AG04449 (cell line): Measurements from ENCODE around the gene CPTP.

ENCODE experiments used
- CTCF ChIA-PET: fragments of 350-600 bp; formaldehyde crosslinking; extraction: SDS; loops from one replicate; lab custom pipeline; 2021; ENCODE audit warnings: antibody characterized with exemption; lab: Yijun Ruan, JAX
- POLR2A ChIA-PET: fragments of 400-600, 350-600 bp; formaldehyde crosslinking; extraction: SDS; loops from one replicate; lab custom pipeline; 2020; ENCODE audit warnings: antibody characterized with exemption, inconsistent platforms; lab: Yijun Ruan, JAX
- DNase-seq: peaks from one replicate; pipeline ENCODE4 v3.0.0-alpha.2; 2010; ENCODE audit warnings: low read depth, low spot score
- H3K4me3 ChIP-seq: 2 replicates; pipeline ENCODE4 v1.5.1; 2011; ENCODE audit warnings: low read depth, mild to moderate bottlenecking, control low read depth, low read length
- CTCF ChIP-seq: IDR thresholded peaks from one replicate; pipeline ENCODE4 v1.5.1; 2011; ENCODE audit warnings: mild to moderate bottlenecking, moderate library complexity, low read length, control low read depth, inconsistent platforms; ENCODE audit not compliant: insufficient read depth; ENCODE audit errors: missing control alignments

Gene CPTP

DNA sequence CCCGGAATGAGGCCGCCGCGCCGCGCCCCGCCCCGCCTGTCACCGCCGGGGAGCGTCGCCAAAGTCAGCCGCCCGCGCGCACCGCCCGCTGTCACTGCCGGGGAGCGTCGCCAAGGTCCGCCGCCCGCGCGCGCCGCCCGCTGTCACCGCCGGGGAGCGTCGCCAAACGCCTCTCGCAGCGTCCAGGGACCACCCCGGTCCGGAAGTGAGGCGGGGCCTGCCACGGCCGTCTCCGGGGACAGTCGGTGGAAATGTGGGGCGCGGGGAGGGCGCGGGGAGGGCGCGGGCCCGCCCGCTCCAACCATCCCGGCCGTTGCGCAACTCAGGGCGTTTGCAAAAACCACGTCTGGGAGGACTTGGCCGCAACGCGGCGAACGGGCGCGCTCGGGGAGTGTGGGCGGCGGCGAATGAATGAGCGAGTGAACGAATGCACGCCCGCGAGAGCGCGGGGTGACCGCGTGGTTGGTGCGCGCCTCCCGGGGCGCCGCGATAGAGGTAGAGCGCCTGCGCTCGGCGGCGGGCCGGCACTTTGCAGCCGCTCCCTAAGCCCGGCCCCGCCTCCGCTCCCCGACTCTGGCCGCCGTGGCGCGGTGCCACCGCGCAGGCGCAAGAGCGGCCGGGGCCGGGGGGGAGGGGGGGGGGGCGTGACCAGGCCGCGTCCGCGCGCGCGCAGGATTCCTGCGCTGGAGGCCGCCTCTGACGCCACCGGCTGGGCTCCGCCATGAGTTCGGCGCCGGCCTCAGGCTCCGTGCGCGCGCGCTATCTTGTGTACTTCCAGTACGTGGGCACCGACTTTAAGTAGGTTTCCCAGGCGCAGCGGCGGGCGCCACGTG lies 16.5 kb upstream of the CPTP start, which contains the start of the genes ACAP3 and PUSL1:
Gene ACAP3, minus strand, starts transcription at position 8 of the 833 bp plus-strand sequence. CDS start 115 bp downstream, outside the sequence.
Gene PUSL1, plus strand, starts transcription at position 675 of the 833 bp plus-strand sequence. Its CDS starts 47 bp downstream, at position 722.
- H3K4me3 ChIP-seq: peak within 1 kb of the TSS; percentile 69
- ChIA-PET CTCF (no interaction called here), POLR2A (no interaction called here)
- TF ChIP-seq CTCF: no peak
- peak; percentile 63 for DNase-seq

DNA sequence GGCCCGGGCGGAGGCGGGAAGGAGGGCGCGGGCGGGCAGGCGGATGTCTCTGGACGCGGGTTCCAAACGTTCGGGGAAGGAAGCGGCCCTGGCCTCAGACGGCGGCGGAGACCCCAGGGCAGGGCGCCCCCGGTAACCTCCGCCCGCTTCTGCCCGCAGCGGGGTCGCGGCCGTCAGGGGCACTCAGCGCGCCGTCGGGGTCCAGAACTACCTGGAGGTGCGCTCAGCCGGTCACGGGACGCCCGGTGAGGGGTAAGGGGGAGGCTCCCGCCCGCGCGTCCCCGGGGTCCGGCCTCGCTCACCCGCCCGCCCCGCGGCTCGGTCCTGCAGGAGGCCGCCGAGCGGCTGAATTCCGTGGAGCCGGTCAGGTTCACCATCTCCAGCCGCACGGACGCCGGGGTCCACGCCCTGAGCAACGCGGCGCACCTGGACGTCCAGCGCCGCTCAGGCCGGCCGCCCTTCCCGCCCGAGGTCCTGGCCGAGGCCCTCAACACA lies 15.8 kb upstream of the CPTP start:
- CTCF ChIA-PET: interaction anchor here (0.6 to 1.5 kb wide), 5 partner anchors 10 to 187 kb away, joined by 3 to 6 read pairs (median 3); no protein-coding TSS in a partner anchor
- no peak for TF ChIP-seq CTCF
- DNase-seq: no peak
- H3K4me3 ChIP-seq: peak overlapping the region; percentile 69
- POLR2A ChIA-PET: interaction anchor here (0.7 to 1.0 kb wide), 2 partner anchors 10 to 24 kb away, joined by 3 to 4 read pairs; no protein-coding TSS in a partner anchor

DNA sequence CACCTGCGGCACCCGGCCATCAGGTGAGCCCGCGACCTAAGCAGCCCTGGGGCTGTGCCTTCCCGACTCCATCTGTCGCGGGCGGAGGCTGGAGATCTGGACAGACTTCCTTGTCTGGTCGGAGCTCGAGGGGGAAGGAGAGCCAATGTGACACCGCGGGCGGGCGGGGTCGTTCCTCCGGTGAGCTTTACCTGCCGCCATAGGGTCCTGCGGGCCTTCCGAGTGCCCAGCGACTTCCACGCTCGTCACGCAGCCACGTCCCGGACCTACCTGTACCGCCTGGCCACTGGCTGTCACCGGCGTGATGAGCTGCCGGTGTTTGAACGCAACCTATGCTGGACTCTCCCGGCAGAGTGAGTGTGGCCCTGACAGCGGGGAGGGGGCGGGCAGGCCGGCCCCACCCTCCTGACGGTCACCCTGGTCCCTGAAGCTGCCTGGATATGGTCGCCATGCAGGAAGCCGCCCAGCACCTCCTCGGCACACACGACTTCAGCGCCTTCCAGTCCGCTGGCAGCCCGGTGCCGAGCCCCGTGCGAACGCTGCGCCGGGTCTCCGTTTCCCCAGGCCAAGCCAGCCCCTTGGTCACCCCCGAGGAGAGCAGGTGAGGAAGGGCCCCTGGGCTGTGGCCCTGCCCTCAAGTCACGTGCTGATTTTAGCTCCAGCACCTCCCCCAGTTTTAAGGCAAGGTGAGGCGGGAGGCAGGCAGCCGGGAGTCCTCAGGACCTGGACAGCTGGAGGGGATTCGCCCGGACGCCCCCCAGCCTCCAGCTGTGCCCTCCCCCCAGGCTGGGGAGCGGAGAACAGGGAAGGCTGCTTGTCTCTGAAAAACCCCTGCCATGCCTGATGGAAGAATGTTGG lies 15.1 kb upstream of the CPTP start:
- ChIA-PET POLR2A (interaction anchor here (0.7 to 1.1 kb wide), 3 partner anchors 9 to 66 kb away, joined by 3 to 4 read pairs (median 3); partner anchors contain the start of gene AURKAIP1), CTCF (interaction anchor here (0.6 to 1.5 kb wide), 8 partner anchors 9 to 187 kb away, joined by 3 to 6 read pairs (median 3); partner anchors contain the start of gene AURKAIP1)
- no peak for TF ChIP-seq CTCF
- peak overlapping the region; percentile 69 for H3K4me3 ChIP-seq
- DNase-seq: no peak

DNA sequence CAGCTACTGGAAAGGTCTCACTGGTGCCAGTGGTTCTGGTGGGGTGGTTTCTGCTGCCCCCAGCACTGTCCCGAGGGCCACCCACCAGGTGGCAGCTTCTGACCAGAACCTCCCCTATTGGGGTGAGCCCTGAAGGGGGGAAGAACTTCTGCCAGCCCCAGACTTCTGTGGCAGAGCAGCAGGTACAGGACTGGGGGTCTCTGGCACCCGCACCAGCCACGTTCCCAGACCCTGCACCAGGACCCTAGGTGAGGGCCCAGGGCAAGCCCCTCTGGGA lies 14.6 kb upstream of the CPTP start:
- peak overlapping the region; percentile 69 for H3K4me3 ChIP-seq
- CTCF ChIA-PET: interaction anchor here (0.6 to 1.5 kb wide), 4 partner anchors 9 to 188 kb away, joined by 3 to 6 read pairs (median 3); partner anchors contain the start of gene AURKAIP1
- POLR2A ChIA-PET: interaction anchor here (0.7 to 1.1 kb wide), 2 partner anchors 16 to 65 kb away, joined by 3 read pairs; partner anchors contain the start of gene AURKAIP1
- DNase-seq: no peak
- no peak for TF ChIP-seq CTCF

GRCh38 chr1:1310476-1311053 lies 14.0 kb upstream of the CPTP start:
- CTCF ChIA-PET: interaction anchor here (0.7 to 1.5 kb wide), 4 partner anchors 8 to 189 kb away, joined by 3 to 6 read pairs (median 3); partner anchors contain the start of gene AURKAIP1
- TF ChIP-seq CTCF: no peak
- POLR2A ChIA-PET: interaction anchor here (0.7 to 1.2 kb wide), 2 partner anchors 10 to 16 kb away, joined by 3 read pairs; no protein-coding TSS in a partner anchor
- no peak for DNase-seq
- no peak overlapping the region for H3K4me3 ChIP-seq
